CD4-positive, alpha-beta T cell treated with Interleukin-15 for 4 hours (primary cell): ENCODE results near the gene FAM120A.
A peak's percentile ranks its signal among the peaks of the same experiment; 100 is the strongest.

ENCODE experiments used
- DNase-seq: peaks from one replicate; pipeline ENCODE4 v3.0.0-alpha.2; 2020; ENCODE audit warnings: low spot score

Gene FAM120A

DNA sequence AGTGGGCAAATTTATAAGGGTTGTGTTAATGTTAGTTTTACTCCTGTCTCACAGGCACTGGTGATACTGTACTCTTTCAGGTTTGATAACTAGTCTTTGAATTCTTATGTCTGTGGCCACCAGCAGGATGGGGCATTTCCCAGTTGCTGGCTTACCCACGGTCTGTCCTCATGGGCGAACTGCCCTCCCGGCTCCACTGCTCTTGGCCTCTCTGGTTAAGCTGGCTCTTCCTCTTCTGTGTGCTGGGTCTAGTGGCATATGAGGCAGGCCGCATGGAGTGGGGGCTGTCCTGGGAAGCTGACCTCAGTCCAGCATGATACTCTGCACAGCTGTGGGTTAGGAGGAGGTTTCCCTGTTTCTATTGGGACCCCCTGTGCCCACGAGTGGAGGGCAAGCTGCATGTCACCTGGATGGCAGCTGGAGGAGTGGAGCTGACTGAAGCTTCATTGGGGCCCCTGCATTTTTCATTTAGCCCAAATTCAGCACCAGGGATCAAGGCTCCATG lies 144.4 kb downstream of the FAM120A start:
- no peak for DNase-seq

DNA sequence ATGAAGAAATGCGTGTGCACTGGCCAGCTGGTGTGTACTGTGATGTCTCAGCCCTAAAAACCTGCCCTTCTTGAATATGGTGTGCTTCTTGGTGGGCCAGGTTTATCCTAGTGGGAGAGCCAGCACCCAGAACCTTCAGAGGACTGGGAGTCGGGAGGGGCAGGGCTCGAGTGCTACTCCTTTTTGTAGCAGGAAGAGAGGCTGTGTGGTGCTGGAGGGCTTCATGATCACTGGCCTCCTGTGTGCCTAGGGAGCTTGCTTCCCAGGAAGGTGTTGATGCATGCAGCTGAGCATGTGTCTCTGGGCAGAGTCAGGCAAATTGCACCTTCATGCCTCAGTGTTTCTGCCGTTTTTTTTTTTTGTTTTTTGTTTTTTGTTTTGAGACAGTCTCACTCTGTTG lies 144.9 kb downstream of the FAM120A start:
- DNase-seq: no peak

DNA sequence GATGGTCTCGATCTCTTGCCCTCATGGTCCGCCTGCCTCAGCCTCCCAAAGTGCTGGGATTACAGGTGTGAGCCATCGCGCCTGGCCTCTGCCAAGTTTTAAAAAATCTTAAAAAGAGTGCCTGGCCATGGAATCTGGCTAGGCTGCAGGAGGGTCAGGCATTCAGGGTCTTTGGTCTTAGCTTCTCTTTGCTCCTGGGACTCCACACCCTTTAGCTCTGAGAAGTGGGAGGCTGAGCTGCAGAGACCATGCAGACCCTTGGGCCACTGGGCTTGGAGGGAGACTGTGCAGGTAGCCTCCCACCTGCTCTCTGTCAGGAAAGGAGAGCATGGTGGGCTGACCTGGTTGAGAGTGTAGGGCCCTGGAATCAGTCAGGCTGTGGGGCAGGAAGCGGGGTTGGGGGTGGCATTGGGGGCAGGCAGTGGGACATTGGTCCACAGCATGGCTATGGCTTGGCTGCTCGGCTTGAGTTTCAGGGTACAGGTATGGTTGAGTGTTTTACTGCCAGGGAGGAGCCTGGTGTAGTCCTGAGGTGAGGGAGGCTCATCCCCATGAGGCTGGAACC lies 145.7 kb downstream of the FAM120A start:
- DNase-seq: no peak

DNA sequence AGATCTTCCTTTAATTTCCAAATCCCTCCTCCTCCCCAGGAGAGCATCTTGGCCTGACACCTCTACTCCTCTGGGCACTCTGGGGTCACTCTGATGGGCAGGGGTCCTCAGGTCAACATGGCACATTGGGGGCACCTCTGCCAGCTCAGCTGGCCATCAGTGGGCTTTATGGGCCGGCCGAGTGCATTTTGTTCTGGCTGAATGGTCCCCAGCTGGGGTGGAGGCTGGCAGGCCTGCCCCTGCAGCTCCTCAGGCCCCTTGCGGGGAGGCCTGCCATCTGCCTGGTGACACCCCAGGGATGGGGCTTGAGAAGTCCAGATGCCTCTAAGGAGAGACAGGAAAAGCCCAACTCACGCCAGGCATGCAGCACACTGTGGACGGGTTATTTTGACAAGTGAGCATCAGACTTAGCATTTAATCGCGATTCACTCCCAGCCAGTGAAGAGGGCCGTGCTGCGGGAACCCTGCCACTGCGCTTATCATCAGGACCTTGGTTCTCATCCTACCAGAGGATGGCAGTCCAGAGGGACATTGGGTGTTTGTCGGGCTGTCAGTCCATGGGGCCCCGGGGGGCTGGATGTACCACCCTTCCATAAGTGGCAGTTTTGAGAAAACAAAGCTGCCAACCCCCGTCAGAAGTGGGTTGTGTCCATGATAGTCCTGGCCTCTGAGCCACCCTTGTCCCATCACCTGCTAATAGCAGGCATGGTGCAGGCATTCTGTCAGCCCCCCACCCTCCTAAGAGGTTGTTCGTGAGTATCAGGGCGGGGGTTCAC lies 146.6 kb downstream of the FAM120A start:
- no peak for DNase-seq

DNA sequence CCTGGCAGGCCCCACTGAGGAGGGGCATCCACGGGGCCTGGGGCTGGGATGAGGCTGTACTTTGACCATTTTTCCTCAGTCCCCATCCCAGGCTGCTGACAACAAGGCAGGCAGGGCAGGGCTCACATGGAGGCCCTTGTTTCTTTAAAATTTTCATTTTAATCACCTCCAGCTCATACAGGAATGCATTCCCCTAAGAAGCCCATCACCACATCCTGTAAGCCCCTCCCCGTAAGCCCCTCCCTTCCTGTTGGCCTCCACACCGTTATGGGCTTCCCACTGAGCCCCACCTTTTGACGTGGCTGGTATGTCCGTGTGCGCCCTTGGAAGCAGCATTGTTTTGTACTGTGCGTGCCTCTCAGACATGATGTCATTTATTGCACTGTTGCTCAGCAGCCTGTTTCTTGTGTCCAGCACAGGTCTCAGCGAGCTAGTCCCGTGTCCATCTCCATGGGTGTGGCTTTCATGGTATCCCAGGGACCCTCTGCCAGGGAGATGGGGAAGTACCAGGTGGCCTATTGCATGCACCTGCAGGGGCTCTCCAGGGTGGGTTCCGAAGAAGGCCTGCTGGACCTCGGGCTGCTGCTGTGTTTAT lies 147.3 kb downstream of the FAM120A start:
- DNase-seq: no peak

DNA sequence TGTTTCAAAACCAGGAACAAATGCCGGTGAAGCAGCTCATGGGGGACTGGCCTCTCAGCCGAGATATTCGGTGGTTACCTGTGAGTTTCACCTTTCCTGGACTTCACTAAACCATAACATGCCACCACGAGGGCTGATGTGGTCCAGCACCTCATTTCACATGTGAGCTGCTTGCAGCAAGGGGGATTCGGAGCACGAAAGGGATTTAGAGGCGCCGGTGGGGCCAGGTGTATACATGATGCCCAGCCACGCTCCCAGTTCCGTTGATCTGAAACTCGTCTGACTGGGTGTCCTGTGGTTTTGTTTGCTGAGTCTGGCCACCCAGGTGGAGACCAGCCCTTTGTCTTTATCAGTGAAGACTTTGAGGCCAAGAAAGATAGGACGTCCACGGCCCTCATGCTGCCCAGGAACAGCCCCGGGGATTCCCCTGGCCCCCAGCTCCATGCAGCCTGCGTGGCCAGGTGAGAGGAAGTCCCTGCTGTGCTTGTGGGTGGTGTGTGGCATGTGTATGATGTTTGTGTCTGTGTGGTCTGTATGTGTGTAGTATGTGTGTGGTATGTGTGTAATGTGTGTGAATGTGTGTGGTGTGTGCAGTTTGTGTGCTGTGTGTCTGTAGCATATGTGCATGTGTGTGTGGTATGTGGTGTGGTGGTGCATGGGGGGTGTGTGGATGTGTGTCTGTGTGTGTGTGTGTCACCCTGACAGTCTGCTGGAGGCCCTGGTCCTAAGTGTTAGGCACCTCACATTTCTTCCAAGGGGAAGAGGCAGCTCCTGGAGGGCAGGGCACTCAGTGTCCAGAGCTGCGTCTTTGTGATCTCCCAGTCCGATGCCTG lies 148.3 kb downstream of the FAM120A start:
- DNase-seq: no peak

DNA sequence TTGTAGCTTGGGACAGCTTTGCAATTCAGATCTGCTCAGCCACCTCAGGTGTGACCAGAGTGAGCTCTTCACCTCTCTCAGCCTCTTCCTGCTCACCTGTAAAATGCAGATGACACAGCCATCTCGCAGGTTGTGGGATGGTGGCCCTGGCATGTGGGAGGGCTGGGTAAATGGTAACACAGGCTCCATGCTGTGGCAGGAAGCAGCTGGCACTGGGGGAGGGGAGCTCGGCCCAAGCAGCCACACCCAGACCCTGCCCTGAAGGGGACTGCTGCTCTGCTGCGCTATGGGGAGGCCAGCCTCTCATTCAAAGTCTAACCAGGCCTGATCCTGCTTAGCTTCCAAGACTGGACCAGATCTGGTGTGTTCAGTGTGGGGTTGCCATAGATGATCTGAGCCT lies 149.0 kb downstream of the FAM120A start:
- peak; percentile 10 for DNase-seq

DNA sequence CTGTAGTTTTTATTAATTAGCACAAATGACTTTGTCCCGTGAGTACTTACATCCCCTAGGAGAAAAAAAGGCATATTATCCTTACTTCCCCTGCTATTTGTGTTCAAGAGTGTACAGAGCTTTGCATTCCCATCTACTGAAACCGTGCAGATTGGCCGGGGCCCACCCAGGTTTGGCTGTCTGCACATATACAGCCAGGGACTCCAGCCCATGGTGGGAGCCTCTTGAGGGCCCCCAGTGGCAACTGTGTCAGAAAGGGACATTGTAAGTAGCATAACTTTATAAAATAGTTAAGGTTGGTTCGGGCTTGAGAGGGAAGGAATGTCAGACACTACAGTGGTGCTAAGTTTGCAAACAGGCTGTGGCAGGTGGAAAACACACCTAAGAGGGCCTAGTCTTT lies 149.6 kb downstream of the FAM120A start:
- DNase-seq: no peak

DNA sequence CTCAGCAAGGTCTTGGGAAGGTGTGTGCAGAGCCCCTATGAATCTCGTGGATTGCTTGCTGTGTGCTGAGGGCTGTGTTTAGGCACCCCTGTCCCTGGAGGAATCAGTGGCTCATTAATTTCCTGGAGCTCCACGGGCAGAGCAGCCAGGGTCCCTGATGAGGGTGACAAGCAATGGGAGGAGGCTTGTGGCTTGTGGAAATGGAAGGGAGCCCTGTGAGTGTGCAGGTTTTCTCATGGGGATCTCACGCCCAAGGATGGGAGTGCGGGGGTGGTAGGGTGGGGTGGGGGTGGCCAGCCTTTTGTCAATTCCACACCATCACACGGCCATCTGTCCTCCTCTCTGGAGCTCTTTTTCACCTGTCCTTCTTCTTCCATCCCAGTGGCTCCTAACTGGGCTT lies 150.2 kb downstream of the FAM120A start:
- DNase-seq: no peak

DNA sequence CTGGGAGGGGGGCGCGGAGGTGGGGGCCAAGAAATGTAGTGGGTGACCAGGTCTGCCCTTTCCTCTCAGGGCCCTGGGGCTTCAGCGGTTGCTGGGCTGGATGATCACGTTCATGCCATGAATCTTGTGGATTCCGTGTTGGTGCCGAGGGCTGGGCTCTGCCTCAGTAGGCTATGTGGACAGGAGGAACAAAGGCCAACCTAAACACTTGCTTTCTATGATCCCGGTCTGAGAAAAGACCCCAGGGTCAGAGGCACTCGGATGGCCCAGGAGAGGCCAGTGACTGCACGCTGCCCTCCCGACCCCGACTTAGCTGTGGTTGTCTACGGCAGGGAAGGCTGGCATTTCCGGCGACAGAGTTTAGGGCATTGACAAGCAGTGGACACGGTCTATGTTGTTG lies 151.5 kb downstream of the FAM120A start:
- DNase-seq: no peak

DNA sequence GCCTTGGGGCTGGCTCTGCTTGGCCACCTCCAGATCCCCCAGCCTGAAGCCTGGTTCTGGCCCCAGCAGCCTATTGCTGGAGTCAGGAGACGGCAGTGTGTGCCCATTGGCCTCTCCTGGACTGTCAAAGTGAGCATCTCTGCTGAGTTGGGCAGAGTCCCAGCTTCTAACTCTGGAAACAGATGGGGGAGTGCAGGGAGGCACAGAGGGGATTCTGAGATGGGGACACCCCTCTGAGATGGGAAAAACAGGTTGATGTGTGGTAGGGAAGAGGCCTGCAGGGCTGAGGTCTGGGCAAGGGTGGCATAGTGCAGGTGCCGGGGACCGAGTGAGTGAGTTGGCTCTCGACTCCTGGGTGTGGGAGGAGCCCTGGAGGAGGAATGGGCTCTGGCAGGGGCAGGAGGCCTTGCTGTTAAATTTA lies 152.4 kb downstream of the FAM120A start:
- no peak for DNase-seq

DNA sequence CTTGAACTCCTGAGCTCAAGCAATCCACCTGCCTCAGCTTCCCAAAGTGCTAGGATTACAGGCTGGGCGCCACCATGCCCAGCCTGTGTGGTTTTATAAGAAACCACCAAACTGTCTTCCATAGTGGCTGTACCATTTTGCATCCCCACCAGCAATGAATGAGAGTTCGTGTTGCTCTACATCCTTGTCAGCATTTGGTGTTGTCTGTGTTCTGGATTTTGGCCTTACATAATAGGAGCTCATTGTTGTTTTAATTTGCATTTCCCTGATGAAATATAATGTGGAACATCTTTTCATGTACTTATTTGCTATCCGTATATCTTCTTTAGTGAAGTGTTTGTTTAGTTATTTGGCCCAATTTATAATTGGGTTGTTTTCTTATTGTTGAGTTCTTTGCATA lies 154.7 kb downstream of the FAM120A start:
- no peak for DNase-seq

DNA sequence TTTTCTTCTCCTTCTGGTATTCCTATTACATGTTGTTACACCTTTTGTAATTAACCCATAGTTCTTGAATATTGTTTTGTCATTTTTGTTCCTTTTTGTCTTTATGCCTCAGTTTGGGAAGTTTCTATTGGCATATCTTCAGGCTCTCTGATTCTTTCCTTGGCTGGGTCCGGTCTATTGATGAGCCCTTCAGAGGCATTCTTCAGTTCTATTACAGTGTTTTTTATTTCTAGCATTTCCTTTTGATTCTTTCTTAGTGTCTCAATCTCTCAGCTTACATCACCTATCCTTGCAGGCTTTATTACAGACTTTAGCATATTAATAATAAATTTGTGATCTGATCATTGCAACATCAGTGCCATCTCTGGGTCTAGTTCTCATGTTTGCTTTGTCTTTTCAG lies 158.7 kb downstream of the FAM120A start:
- DNase-seq: no peak

DNA sequence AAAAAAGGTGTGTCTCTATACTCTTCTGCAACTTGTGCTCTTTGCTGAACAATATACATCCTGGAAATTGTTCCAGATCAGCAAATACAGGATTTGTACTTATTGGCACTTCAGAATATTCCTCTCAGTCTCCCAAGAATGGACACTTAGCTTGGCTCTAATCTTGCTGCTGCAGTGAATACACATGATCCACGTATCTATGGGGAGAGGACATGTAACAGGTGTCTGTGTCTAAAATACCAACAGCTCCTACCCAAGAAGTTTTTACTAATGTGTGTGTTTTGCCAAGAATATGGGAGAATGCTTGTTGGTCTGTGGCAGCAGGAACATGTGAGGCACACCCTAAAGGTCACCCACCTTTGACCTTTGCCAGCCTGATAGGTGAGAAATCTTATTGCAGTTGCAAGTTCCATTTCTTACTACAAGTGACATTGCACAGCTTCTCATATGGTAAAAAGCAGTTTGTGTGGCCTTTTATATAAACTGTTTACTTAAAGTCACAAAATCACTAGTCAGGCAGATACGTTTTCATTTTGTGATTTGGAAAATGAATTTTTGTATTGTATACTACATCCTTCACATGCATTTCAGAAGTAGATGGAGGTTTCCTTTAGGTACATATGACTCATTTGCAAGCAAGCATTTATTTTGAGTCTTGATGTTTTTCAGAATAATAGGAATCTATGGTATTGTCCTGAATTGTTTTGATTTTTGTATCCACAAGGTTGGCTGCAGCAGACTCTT lies 160.7 kb downstream of the FAM120A start:
- no peak for DNase-seq

DNA sequence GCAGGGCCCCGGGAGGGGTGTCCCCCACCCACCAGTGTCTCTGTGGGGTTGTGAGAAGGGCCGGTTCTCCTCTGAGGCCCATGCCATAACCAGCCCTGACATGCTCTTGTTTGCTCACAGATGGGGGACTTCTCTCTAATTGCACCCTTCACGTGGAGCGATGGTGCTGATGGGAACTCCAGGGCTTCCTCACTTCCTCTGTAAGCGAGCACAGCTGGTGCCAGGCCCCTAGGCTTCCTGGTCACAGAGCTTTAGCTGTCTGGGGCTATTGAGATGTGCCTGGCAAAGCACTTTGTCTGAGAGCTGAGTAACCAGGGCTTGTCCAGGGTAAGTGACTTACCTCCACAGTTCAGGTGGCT lies 161.3 kb downstream of the FAM120A start:
- no peak for DNase-seq

DNA sequence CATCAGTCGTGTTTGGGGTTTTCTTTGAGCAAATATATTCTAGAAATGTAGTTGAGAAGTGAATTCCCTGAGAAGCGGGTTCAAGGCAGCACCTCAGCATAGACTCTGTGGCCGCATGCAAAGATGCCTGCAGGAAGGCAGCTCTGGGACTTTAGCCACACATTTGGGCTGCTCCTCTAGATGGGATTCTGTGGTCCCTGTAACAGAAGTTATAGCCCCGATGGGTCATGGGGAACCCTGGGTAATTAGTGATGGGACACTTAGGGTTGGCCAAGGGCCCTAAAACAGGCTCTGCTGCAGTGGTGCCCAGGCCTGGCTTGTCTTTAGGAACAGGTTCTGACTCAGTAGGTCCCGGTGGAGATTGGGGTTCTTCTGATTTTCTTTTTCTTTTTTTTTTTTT lies 161.7 kb downstream of the FAM120A start:
- DNase-seq: no peak

DNA sequence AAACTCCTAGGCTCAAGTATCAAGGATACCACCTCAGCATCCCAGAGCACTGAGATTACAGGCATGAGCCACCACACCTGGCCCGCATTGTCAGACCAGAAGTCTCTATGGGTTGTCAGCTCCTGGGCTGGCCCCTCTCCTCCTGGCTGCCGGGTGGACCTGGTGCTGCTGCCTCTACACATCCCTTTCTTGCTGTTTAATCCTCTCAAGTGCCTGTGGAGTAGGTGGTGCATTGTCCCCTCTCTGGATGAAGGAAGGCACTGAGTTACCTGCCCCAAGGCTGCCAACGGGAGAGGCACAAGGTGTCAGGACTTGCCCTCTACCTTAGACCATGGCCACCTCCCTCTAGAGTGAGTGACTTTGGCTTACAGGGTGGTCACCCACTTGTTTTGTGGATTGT lies 162.3 kb downstream of the FAM120A start:
- no peak for DNase-seq

DNA sequence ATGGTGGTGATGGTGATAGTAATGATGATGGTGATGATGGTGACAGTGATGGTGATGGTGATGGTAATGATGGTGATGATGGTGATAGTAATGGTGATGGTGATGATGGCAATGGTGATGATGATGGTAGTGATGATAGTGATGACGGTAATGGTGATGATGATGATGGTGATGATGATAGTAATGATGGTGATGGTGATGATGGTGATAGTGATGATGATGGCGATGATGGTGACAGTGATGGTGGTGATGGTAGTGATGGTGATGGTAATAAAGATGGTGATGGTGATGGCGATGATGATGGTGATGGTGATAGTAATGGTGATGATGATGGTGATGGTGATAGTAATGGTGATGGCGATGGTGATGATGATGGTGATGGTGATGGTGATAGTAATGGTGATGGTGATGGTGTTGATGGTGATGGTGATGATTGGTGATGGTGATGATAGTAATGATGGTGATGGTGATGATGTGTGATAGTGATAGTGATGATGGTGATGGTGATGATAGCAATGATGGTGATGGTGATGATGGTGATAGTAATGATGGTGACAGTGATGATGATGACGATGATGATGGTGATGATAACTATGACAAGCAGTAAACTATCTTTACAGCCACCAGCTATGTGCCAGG lies 163.5 kb downstream of the FAM120A start:
- DNase-seq: no peak
